Thoracic aorta (tissue), 2 donors: ENCODE measurements around the gene BTN2A1. TPM values are rescaled to one million over a fixed set of nuclear protein-coding genes. Genes with fewer than 3 reads are reported as not detected.
"Not testable (repeated sequence)": the region's sequence is repeated elsewhere in the genome, so short reads cannot be mapped to it uniquely, and the experiment has no call there.

Experiments
- ATAC-seq: fragments of 150-250 bp; one replicate; pipeline ENCODE4 v1.8.0; 2017; ENCODE audit warnings: low read depth; ENCODE audit not compliant: insufficient number of reproducible peaks, low FRiP score
- DNase-seq: peaks from one replicate; pipeline ENCODE4 v3.0.0-alpha.2; 2020; ENCODE audit warnings: low spot score
- H3K27ac ChIP-seq, 2 donors: fragments of 200-600 bp; sonication (generic); 1 replicate in 1 of 2; 2 replicates in 1 of 2; pipeline ENCODE4 v1.5.1; 2016; ENCODE audit warnings: mild to moderate bottlenecking in 2 of 2, moderate library complexity in 2 of 2
- H3K27me3 ChIP-seq: fragments of 200-600 bp; sonication (generic); replicated peaks from 2 replicates; pipeline ENCODE4 v1.6.0; 2016; ENCODE audit warnings: mild to moderate bottlenecking; ENCODE audit not compliant: insufficient read depth
- H3K36me3 ChIP-seq: fragments of 200-600 bp; sonication (generic); one replicate; pipeline ENCODE4 v1.5.1; 2016
- H3K4me1 ChIP-seq, 2 donors: fragments of 200-600 bp; sonication (generic); 1 replicate in 1 of 2; 2 replicates in 1 of 2; pipeline versions ENCODE4 v1.5.1 to v1.6.0; 2016; ENCODE audit warnings: low read depth in 2 of 2, mild to moderate bottlenecking in 1 of 2; ENCODE audit not compliant: control insufficient read depth in 1 of 2
- H3K4me3 ChIP-seq: fragments of 200-600 bp; sonication (generic); 2 replicates; pipeline ENCODE4 v1.5.1; 2016; ENCODE audit warnings: mild to moderate bottlenecking
- H3K9me3 ChIP-seq: fragments of 200-600 bp; sonication (generic); 2 replicates; pipeline ENCODE4 v1.5.1; 2016
- total RNA-seq, 2 donors: library from RNA; depleted of rRNA; stranded (reverse); fragments of >200 nt; gene quantifications; one replicate each; pipeline versions ENCODE4 v1.1.0 to v1.2.3, GENCODE V29; 2016
- TF ChIP-seq, protein P1 (sequence below): fragments of 200-600 bp; sonication (generic); IDR thresholded peaks from one replicate; pipeline ENCODE4 v1.5.1; 2019; ENCODE audit warnings: antibody characterized with exemption

The BTN2A1 gene
- total RNA-seq, 2 donors from 2014 or later = 22.9 to 24.5 TPM

DNA sequence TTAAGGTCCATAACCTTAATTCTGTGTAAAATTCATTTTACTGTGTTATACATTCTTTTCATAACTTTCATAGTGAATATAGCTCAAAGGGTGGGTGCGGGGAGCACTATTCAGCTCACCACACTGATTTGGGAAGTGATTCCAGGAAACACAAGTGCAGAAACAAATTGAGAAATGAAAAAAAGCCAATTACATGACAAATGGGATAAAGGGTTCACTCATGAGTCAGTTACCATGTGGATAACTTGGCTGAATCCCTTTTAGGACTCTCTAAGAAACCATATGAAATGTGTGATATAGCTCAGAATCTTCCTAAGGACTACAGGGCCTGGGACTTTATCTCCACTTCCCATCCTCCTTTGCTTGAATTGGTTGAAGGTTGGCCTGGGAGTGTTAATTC is 3.1 kb upstream of the BTN2A1 start:
- ATAC-seq = no peak
- Histone ChIP-seq H3K9me3 (no peaks in the 10 kb centered on the region), H3K4me1 (peaks cover 12 to 20% of the 10 kb centered on the region in 2 donors), H3K27ac (no peak overlapping the region), H3K27me3 (no peaks in the 10 kb centered on the region), H3K4me3 (no peak overlapping the region), H3K36me3 (no peaks in the 10 kb centered on the region)
- TF ChIP-seq, protein P1, sequence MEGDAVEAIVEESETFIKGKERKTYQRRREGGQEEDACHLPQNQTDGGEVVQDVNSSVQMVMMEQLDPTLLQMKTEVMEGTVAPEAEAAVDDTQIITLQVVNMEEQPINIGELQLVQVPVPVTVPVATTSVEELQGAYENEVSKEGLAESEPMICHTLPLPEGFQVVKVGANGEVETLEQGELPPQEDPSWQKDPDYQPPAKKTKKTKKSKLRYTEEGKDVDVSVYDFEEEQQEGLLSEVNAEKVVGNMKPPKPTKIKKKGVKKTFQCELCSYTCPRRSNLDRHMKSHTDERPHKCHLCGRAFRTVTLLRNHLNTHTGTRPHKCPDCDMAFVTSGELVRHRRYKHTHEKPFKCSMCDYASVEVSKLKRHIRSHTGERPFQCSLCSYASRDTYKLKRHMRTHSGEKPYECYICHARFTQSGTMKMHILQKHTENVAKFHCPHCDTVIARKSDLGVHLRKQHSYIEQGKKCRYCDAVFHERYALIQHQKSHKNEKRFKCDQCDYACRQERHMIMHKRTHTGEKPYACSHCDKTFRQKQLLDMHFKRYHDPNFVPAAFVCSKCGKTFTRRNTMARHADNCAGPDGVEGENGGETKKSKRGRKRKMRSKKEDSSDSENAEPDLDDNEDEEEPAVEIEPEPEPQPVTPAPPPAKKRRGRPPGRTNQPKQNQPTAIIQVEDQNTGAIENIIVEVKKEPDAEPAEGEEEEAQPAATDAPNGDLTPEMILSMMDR = no peak
- DNase-seq = no peak

DNA sequence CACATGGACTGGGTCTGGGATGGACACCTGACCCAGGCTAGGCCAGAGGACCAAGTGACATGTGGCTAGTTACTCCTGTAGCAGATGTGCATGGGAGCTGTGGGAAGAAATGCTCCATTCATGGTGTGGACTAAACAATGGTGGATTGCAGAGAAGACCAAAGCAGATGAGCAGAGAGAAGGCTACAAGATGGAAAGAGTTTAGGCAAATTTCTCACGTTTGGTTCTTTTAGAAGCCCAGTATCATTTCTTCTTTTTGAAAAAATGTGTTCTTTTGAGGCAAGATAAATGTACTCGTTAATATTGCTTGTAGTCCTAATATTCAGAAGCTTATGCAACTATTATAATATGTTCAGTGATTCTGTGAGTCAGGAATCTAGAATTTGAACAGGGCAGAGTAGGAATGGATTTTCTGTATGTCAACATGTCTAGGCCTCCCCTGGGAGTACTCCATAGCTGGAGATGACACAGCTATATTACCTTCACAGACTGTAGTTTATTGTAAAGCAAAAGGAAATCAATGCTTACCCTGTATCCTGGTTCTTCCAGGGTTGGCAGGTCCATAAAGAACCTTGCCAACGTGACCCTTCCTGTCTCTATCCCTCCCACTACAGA is 2.3 kb upstream of the BTN2A1 start:
- no peak for DNase-seq

DNA sequence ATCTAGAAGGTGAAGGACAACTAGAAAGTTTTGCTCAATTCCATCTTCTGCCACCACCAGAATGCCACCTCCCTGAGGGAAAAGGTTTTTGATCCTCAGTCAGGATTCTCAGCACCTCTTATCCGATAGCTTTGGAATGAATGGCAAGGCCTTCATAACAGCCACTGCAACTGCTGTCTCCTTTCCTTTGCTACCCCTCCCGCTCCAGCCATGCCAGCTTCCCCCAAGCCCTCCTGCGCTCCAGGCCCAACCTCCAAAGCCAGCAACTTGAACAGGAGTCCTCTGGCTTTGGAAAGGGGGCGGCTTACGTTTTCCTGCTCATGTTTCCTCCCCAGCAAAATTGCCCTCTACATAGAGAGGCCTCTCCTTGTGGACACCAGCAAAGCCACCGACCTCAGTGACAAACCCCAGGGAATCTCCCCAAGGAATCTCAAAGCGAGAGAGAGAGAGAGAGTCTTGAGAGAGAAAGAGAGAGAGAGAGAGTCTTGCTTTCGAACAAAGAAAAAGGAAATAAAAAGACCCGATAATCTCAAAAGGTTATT is 420 bp upstream of the BTN2A1 start:
- H3K9me3 ChIP-seq = no peaks in the 10 kb centered on the region
- peaks cover 35 to 46% of the 10 kb centered on the region in 2 donors for H3K4me1 ChIP-seq
- TF ChIP-seq, protein P1 = no peak
- peak; percentile 37 for ATAC-seq
- no peaks in the 10 kb centered on the region for H3K27me3 ChIP-seq
- H3K27ac ChIP-seq = peak overlapping the region; percentile 86 to 94
- peak overlapping the region; percentile 85 for H3K4me3 ChIP-seq
- no peak for DNase-seq
- peaks cover 5% of the 10 kb centered on the region for H3K36me3 ChIP-seq

More for the DNA sequence above, 2.3 kb upstream of the BTN2A1 start:
- no peak overlapping the region for H3K27ac ChIP-seq
- no peaks in the 10 kb centered on the region for H3K27me3 ChIP-seq
- H3K4me1 ChIP-seq = peaks cover 21 to 28% of the 10 kb centered on the region in 2 donors
- no peak for ATAC-seq
- TF ChIP-seq, protein P1 = no peak
- H3K36me3 ChIP-seq = peaks cover 5% of the 10 kb centered on the region
- no peak overlapping the region for H3K4me3 ChIP-seq
- no peaks in the 10 kb centered on the region for H3K9me3 ChIP-seq

DNA sequence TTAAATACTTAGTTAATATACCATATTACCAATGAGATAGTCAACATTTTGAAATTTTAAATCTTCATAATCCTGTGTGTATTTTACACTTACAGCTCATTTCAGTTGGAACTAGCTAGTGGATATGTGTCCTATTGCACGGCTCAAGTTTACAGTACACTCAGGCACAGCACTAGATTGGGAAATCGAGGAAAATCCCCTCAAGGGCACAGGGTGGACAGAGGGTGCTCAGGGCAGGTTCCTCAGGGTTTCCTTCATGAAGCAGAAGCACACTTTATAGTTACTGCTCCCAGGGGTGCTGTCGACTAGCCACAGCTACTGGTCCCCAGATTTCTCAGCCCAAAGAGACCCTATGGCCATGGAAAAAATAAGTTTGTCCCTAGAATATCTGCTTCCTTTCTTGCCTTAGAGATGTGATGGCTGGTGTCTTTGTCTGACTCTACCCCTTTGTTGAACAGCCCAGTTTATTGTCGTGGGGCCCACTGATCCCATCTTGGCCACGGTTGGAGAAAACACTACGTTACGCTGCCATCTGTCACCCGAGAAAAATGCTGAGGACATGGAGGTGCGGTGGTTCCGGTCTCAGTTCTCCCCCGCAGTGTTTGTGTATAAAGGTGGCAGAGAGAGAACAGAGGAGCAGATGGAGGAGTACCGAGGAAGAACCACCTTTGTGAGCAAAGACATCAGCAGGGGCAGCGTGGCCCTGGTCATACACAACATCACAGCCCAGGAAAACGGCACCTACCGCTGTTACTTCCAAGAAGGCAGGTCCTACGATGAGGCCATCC is 1.5 kb downstream of the BTN2A1 start:
- peaks cover 35 to 48% of the 10 kb centered on the region in 2 donors for H3K4me1 ChIP-seq
- peak overlapping the region; percentile 85 for H3K4me3 ChIP-seq
- H3K9me3 ChIP-seq = no peaks in the 10 kb centered on the region
- H3K27me3 ChIP-seq = no peaks in the 10 kb centered on the region
- peaks cover 21% of the 10 kb centered on the region for H3K36me3 ChIP-seq
- ATAC-seq (no peak), DNase-seq (no peak)
- TF ChIP-seq, protein P1 = no peak
- no peak overlapping the region for H3K27ac ChIP-seq

DNA sequence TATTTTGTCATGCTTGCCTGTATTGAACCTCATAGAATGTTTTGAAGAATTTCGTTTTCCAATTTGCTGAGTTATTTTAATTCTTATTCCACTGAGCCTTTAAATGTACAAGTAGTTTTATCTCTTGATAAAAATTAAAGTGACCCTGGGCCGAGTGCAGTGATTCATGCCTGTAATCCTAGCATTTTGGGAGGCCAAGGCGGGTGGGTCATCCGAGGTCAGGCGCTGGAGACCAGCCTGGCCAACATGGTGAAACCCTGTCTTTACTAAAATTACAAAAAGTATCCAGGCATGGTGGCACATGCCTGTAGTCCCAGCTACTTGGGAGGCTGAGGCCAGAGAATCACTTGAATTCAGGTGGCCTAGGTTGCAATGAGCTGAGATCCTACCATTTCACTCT is 3.6 kb downstream of the BTN2A1 start:
- Histone ChIP-seq H3K4me1 (peaks cover 35 to 48% of the 10 kb centered on the region in 2 donors), H3K4me3 (peak overlapping the region; percentile 85), H3K36me3 (peaks cover 42% of the 10 kb centered on the region)
- not testable (repeated sequence) for ATAC-seq, H3K9me3 ChIP-seq, H3K27ac ChIP-seq, H3K27me3 ChIP-seq, DNase-seq
